ENCODE data around the gene NRG3.

NRG3 gene

GRCh38 chr10:82691211-82691610 lies 816.2 kb downstream of the NRG3 start:
- no peak for DNase-seq (ENCODE audit: low spot score)

- no peak for DNase-seq (ENCODE audit: low spot score)
Observed at GRCh38 chr10:82692458-82692857, 817.5 kb downstream of the NRG3 start.

GRCh38 chr10:82721831-82722230 lies 846.8 kb downstream of the NRG3 start:
- no peak for DNase-seq (ENCODE audit: low spot score)

- no peak for DNase-seq (ENCODE audit: low spot score)
Observed at GRCh38 chr10:82722273-82722672, 847.3 kb downstream of the NRG3 start.

GRCh38 chr10:82736305-82736704 lies 861.3 kb downstream of the NRG3 start:
- DNase-seq (ENCODE audit: low spot score) = no peak

GRCh38 chr10:82737549-82737948 lies 862.6 kb downstream of the NRG3 start:
- DNase-seq (ENCODE audit: low spot score) = no peak

GRCh38 chr10:82738592-82738991 lies 863.6 kb downstream of the NRG3 start:
- DNase-seq (ENCODE audit: low spot score) = no peak

GRCh38 chr10:82742478-82742877 lies 867.5 kb downstream of the NRG3 start:
- no peak for DNase-seq (ENCODE audit: low spot score)

- DNase-seq (ENCODE audit: low spot score) = no peak
Observed at GRCh38 chr10:82742898-82743297, 867.9 kb downstream of the NRG3 start.

- DNase-seq (ENCODE audit: low spot score) = no peak
Observed at GRCh38 chr10:82750538-82750937, 875.5 kb downstream of the NRG3 start.

- DNase-seq (ENCODE audit: low spot score) = no peak
Observed at GRCh38 chr10:82757397-82757796, 882.4 kb downstream of the NRG3 start.

GRCh38 chr10:82757901-82758300 lies 882.9 kb downstream of the NRG3 start:
- no peak for DNase-seq (ENCODE audit: low spot score)

GRCh38 chr10:82759050-82759449 lies 884.1 kb downstream of the NRG3 start:
- DNase-seq (ENCODE audit: low spot score) = no peak

- no peak for DNase-seq (ENCODE audit: low spot score)
Observed at GRCh38 chr10:82762641-82763040, 887.6 kb downstream of the NRG3 start.

- DNase-seq (ENCODE audit: low spot score) = no peak
Observed at GRCh38 chr10:82768040-82768439, 893.0 kb downstream of the NRG3 start.

GRCh38 chr10:82778908-82779307 lies 903.9 kb downstream of the NRG3 start:
- DNase-seq (ENCODE audit: low spot score) = no peak

GRCh38 chr10:82796510-82796909 lies 921.5 kb downstream of the NRG3 start:
- DNase-seq (ENCODE audit: low spot score) = no peak

GRCh38 chr10:82801289-82801688 lies 926.3 kb downstream of the NRG3 start:
- DNase-seq (ENCODE audit: low spot score) = no peak

GRCh38 chr10:82811621-82812020 lies 936.6 kb downstream of the NRG3 start:
- no peak for DNase-seq (ENCODE audit: low spot score)

- DNase-seq (ENCODE audit: low spot score) = no peak
Observed at GRCh38 chr10:82813856-82814255, 938.9 kb downstream of the NRG3 start.

GRCh38 chr10:82814635-82815034 lies 939.6 kb downstream of the NRG3 start:
- no peak for DNase-seq (ENCODE audit: low spot score)

- no peak for DNase-seq (ENCODE audit: low spot score)
Observed at GRCh38 chr10:82815680-82816079, 940.7 kb downstream of the NRG3 start.

- no peak for DNase-seq (ENCODE audit: low spot score)
Observed at GRCh38 chr10:82817676-82818422, 942.9 kb downstream of the NRG3 start.

GRCh38 chr10:82821043-82821442 lies 946.0 kb downstream of the NRG3 start:
- DNase-seq (ENCODE audit: low spot score) = no peak

Measured in hematopoietic multipotent progenitor cell treated with erythropoietin and hydrocortisone succinate and interleukin-3 and kit ligand, for 17 days (in vitro differentiated cells).